ENCODE data around the gene AKIRIN2.
"Not testable (repeated sequence)": the region's sequence is repeated elsewhere in the genome, so short reads cannot be mapped to it uniquely, and the experiment has no call there.

The AKIRIN2 gene

GRCh38 chr6:87716928-87717614 is 15.0 kb upstream of the AKIRIN2 start:
- no peak overlapping the region for H3K27ac ChIP-seq (ENCODE audit: low read length)
- no peak overlapping the region for H3K4me2 ChIP-seq (ENCODE audit: low read depth, low read length)
- H3K27me3 ChIP-seq (replicated peaks; ENCODE audit: insufficient read depth, low read length) = no peaks in the 10 kb centered on the region
- no peak overlapping the region for H3K9ac ChIP-seq (ENCODE audit: low read length)
- no peaks in the 10 kb centered on the region for H3K4me1 ChIP-seq (ENCODE audit: low read length)
- H2AFZ ChIP-seq (ENCODE audit: low read length) = no peak overlapping the region
- no peaks in the 10 kb centered on the region for H3K9me3 ChIP-seq (replicated peaks; ENCODE audit: insufficient read depth, low read length)
- H3K36me3 ChIP-seq (replicated peaks; ENCODE audit: insufficient read depth, low read length) = no peaks in the 10 kb centered on the region
- H3K9me2 ChIP-seq (replicated peaks; ENCODE audit: insufficient read depth, low read length) = no peaks in the 10 kb centered on the region
- TF ChIP-seq EZH2 (optimal IDR thresholded peaks at IDR 0.05; ENCODE audit: low read depth, low read length) = no peak
- no peak for DNase-seq
- no peak overlapping the region for H3K4me3 ChIP-seq (ENCODE audit: low read length)
- H3F3A ChIP-seq (ENCODE audit: insufficient read depth, low read length) = no peaks in the 10 kb centered on the region
- H4K20me1 ChIP-seq (ENCODE audit: insufficient read depth, low read length) = no peaks in the 10 kb centered on the region
- no peaks in the 10 kb centered on the region for H3K79me2 ChIP-seq (ENCODE audit: low read length)

DNA sequence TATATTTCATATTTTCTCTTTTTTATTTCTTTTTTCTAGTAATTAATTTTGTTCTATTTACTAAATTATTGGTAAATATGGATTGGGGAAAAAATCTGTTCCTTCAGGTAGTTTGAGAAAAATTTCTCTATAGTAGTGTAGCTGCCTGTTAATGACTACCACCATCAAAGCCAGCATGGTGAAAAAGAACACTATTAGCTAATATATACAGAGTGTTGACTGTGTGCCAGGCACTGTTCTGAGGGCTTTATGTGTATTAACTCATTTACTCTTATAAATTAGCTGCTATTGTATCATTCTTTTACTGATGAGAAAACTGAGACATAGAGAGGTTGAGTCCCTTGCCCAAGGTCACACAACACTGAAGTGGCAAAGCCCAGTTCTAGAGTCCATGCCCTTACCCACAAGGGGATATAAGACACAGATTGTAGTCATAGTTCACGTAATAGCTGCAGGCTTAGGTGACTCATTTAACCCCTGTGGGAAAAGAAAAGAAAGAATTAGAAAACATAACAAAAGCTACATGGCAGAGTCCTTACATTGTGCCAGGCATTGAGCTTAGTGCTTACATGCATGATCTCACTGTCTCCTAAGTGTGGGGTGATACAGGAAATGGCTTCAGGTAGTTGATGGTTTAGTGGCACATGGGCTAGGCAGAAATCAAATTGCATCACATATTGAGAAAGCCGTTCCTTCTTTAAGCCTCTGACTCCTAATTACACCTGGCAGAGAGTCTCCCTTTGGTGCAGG is 12.2 kb upstream of the AKIRIN2 start:
- H3K9me3 ChIP-seq (replicated peaks; ENCODE audit: insufficient read depth, low read length) = no peaks in the 10 kb centered on the region
- H3K9ac ChIP-seq (ENCODE audit: low read length) = no peak overlapping the region
- H3K36me3 ChIP-seq (replicated peaks; ENCODE audit: insufficient read depth, low read length) = no peaks in the 10 kb centered on the region
- no peak overlapping the region for H2AFZ ChIP-seq (ENCODE audit: low read length)
- H3K79me2 ChIP-seq (ENCODE audit: low read length) = no peaks in the 10 kb centered on the region
- TF ChIP-seq CTCF (IDR thresholded peaks at IDR 0.05; ENCODE audit: low read length) = no peak
- no peak for TF ChIP-seq EZH2phosphoT487 (IDR thresholded peaks at IDR 0.05; ENCODE audit: low read length)
- TF ChIP-seq EZH2 (optimal IDR thresholded peaks at IDR 0.05; ENCODE audit: low read depth, low read length) = no peak
- no peaks in the 10 kb centered on the region for H4K20me1 ChIP-seq (ENCODE audit: insufficient read depth, low read length)
- H3K27me3 ChIP-seq (replicated peaks; ENCODE audit: insufficient read depth, low read length) = no peaks in the 10 kb centered on the region
- no peak overlapping the region for H3K4me3 ChIP-seq (ENCODE audit: low read length)
- no peak overlapping the region for H3K4me2 ChIP-seq (ENCODE audit: low read depth, low read length)
- no peak for DNase-seq
- no peak overlapping the region for H3K27ac ChIP-seq (ENCODE audit: low read length)
- no peaks in the 10 kb centered on the region for H3K9me2 ChIP-seq (replicated peaks; ENCODE audit: insufficient read depth, low read length)
- no peaks in the 10 kb centered on the region for H3K4me1 ChIP-seq (ENCODE audit: low read length)
- no peaks in the 10 kb centered on the region for H3F3A ChIP-seq (ENCODE audit: insufficient read depth, low read length)

GRCh38 chr6:87712713-87713112 is 10.7 kb upstream of the AKIRIN2 start:
- H3F3A ChIP-seq (ENCODE audit: insufficient read depth, low read length); H3K36me3 ChIP-seq (replicated peaks; ENCODE audit: insufficient read depth, low read length); H3K27me3 ChIP-seq (replicated peaks; ENCODE audit: insufficient read depth, low read length); DNase-seq; H4K20me1 ChIP-seq (ENCODE audit: insufficient read depth, low read length); H3K4me1 ChIP-seq (ENCODE audit: low read length); H3K4me3 ChIP-seq (ENCODE audit: low read length); H3K9me3 ChIP-seq (replicated peaks; ENCODE audit: insufficient read depth, low read length); H3K9me2 ChIP-seq (replicated peaks; ENCODE audit: insufficient read depth, low read length); H3K79me2 ChIP-seq (ENCODE audit: low read length); H3K27ac ChIP-seq (ENCODE audit: low read length); H3K4me2 ChIP-seq (ENCODE audit: low read depth, low read length); H2AFZ ChIP-seq (ENCODE audit: low read length); H3K9ac ChIP-seq (ENCODE audit: low read length): not testable (repeated sequence)

DNA sequence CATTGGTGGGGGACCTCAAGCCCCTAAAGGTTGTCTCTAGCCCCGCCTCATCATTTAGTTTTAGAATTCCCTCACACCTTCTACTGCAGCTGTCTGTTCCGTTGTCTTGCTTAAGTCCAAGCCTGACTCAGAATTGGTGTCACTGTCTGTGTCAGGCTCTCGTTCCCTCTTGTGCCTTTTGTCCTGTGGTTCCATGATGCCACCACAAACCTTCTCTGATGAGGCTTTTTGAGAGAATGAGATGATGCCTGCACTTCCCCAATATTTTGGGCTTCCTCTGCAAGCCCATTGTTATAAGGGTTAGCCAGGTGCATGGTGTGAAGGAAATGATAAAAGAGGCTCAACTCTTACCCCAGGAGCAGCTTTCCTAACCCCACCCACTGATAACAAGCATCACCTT is 8.1 kb upstream of the AKIRIN2 start:
- H3K79me2 ChIP-seq (ENCODE audit: low read length) = no peaks in the 10 kb centered on the region

DNA sequence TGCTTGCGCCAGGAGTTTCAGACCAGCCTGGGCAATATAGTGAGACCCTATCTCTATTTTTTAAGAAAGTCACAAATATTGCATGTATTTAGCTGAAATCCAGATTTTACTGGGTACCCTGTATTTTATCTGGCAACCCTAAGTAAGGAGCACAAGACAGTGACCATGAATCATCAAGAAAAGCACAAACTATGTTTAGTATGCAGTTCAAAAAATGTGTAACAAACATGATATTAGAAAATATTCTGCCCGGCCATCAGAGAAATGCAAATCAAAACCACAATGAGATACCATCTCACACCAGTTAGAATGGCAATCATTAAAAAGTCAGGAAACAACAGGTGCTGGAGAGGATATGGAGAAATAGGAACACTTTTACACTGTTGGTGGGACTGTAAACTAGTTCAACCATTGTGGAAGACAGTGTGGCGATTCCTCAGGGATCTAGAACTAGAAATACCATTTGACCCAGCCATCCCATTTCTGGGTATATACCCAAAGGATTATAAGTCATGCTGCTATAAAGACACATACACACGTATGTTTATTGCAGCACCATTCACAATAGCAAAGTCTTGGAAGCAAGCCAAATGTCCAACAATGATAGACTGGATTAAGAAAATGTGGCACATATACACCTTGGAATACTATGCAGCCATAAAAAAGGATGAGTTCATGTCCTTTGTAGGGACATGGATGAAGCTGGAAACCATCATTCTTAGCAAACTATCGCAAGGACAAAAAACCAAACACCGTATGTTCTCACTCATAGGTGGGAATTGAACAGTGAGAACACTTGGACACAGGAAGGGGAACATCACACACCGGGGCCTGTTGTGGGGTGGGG is 6.8 kb upstream of the AKIRIN2 start:
- H3K9ac ChIP-seq (ENCODE audit: low read length); H2AFZ ChIP-seq (ENCODE audit: low read length); H3K79me2 ChIP-seq (ENCODE audit: low read length); H3K4me3 ChIP-seq (ENCODE audit: low read length); H3K36me3 ChIP-seq (replicated peaks; ENCODE audit: insufficient read depth, low read length); H3K4me1 ChIP-seq (ENCODE audit: low read length); DNase-seq; H3K9me3 ChIP-seq (replicated peaks; ENCODE audit: insufficient read depth, low read length); H3K4me2 ChIP-seq (ENCODE audit: low read depth, low read length); H4K20me1 ChIP-seq (ENCODE audit: insufficient read depth, low read length); H3K27ac ChIP-seq (ENCODE audit: low read length); H3K9me2 ChIP-seq (replicated peaks; ENCODE audit: insufficient read depth, low read length); H3K27me3 ChIP-seq (replicated peaks; ENCODE audit: insufficient read depth, low read length); H3F3A ChIP-seq (ENCODE audit: insufficient read depth, low read length): not testable (repeated sequence)

More for the DNA sequence above, 8.1 kb upstream of the AKIRIN2 start:
- no peaks in the 10 kb centered on the region for H3K36me3 ChIP-seq (replicated peaks; ENCODE audit: insufficient read depth, low read length)
- TF ChIP-seq CTCF (IDR thresholded peaks at IDR 0.05; ENCODE audit: low read length) = no peak
- no peak for TF ChIP-seq EZH2phosphoT487 (IDR thresholded peaks at IDR 0.05; ENCODE audit: low read length)
- TF ChIP-seq EZH2 (optimal IDR thresholded peaks at IDR 0.05; ENCODE audit: low read depth, low read length) = no peak
- no peak overlapping the region for H3K27ac ChIP-seq (ENCODE audit: low read length)
- no peaks in the 10 kb centered on the region for H3K9me2 ChIP-seq (replicated peaks; ENCODE audit: insufficient read depth, low read length)
- H3K9ac ChIP-seq (ENCODE audit: low read length) = no peak overlapping the region
- DNase-seq = no peak
- no peak overlapping the region for H2AFZ ChIP-seq (ENCODE audit: low read length)
- no peaks in the 10 kb centered on the region for H3K4me1 ChIP-seq (ENCODE audit: low read length)
- H3K4me3 ChIP-seq (ENCODE audit: low read length) = no peak overlapping the region
- no peaks in the 10 kb centered on the region for H4K20me1 ChIP-seq (ENCODE audit: insufficient read depth, low read length)
- no peaks in the 10 kb centered on the region for H3F3A ChIP-seq (ENCODE audit: insufficient read depth, low read length)
- H3K27me3 ChIP-seq (replicated peaks; ENCODE audit: insufficient read depth, low read length) = no peaks in the 10 kb centered on the region
- H3K4me2 ChIP-seq (ENCODE audit: low read depth, low read length) = no peak overlapping the region
- no peaks in the 10 kb centered on the region for H3K9me3 ChIP-seq (replicated peaks; ENCODE audit: insufficient read depth, low read length)
